Spleen (tissue), 11 donors: ENCODE results near the gene OSBPL9. TPM values are rescaled to one million over a fixed set of nuclear protein-coding genes. Genes with fewer than 3 reads are reported as not detected.
"Not testable (repeated sequence)": the region's sequence is repeated elsewhere in the genome, so short reads cannot be mapped to it uniquely, and the experiment has no call there.

Source experiments
- DNase-seq: peaks from one replicate; pipeline ENCODE4 v3.0.0-alpha.2; 2020
- H3K27ac ChIP-seq, 8 donors: fragments of 200-600 bp; sonication (generic) in 7 of 8; 1 replicate in 4 of 8; 2 replicates in 4 of 8; pipeline versions ENCODE4 v1.5.0 to v1.8.0; 2016 to 2021; ENCODE audit warnings: inconsistent platforms in 4 of 8, mild to moderate bottlenecking in 4 of 8, moderate library complexity in 1 of 8
- H3K27me3 ChIP-seq, 7 donors: fragments of 200-600 bp; sonication (generic) in 6 of 7; replicated peaks in 1 of 7; 1 replicate in 4 of 7; 2 replicates in 3 of 7; pipeline versions ENCODE4 v1.5.0 to v1.8.0; 2016 to 2021; ENCODE audit warnings: inconsistent platforms in 3 of 7, mild to moderate bottlenecking in 1 of 7
- H3K36me3 ChIP-seq, 6 donors: fragments of 200-600 bp; sonication (generic) in 5 of 6; 1 replicate in 4 of 6; 2 replicates in 2 of 6; pipeline versions ENCODE4 v1.5.0 to v1.8.0; 2016 to 2021; ENCODE audit warnings: inconsistent platforms in 2 of 6
- H3K4me1 ChIP-seq, 6 donors: fragments of 200-600 bp; sonication (generic) in 5 of 6; 1 replicate in 3 of 6; 2 replicates in 3 of 6; pipeline versions ENCODE4 v1.5.0 to v1.8.0; 2016 to 2021; ENCODE audit warnings: inconsistent platforms in 3 of 6
- H3K4me3 ChIP-seq, 8 donors: fragments of 200-600 bp; sonication (generic) in 7 of 8; 1 replicate in 4 of 8; 2 replicates in 4 of 8; pipeline versions ENCODE4 v1.5.0 to v1.8.0; 2016 to 2021; ENCODE audit warnings: inconsistent platforms in 4 of 8, mild to moderate bottlenecking in 4 of 8, moderate library complexity in 2 of 8
- H3K9me3 ChIP-seq, 8 donors: fragments of 200-600 bp; sonication (generic) in 7 of 8; 1 replicate in 4 of 8; 2 replicates in 4 of 8; pipeline versions ENCODE4 v1.5.0 to v1.8.0; 2016 to 2021; ENCODE audit warnings: inconsistent platforms in 4 of 8
- CTCF ChIP-seq, 11 experiments: fragments of 200-600 bp in 7 of 11; fragments of 450-650 bp in 4 of 11; sonication (generic) in 4 of 11; IDR thresholded peaks in 8 of 11; conservative IDR thresholded peaks in 3 of 11; 1 replicate in 7 of 11; 2 replicates in 4 of 11; pipeline versions ENCODE4 v1.4.0 to v1.8.0; 2016 to 2021; ENCODE audit warnings: antibody characterized with exemption in 11 of 11, inconsistent platforms in 4 of 11, mild to moderate bottlenecking in 1 of 11
- POLR2A ChIP-seq, 3 donors: fragments of 450-650 bp; IDR thresholded peaks; one replicate each; pipeline ENCODE4 v1.5.1; 2017; ENCODE audit warnings: antibody characterized with exemption in 3 of 3, mild to moderate bottlenecking in 1 of 3
- POLR2AphosphoS5 ChIP-seq, 3 donors: sonication (generic); formaldehyde crosslinking; IDR thresholded peaks; one replicate each; pipeline ENCODE4 v1.5.1; 2017; ENCODE audit warnings: antibody characterized with exemption in 3 of 3
- WGBS, 5 donors: extraction: QIAGEN DNeasy Blood & Tissue Kit in 3 of 5; methylation state at CpG; one replicate each; pipeline versions ENCODE4 v1.1.5 to v1.1.7; 2013 to 2018; 5-methylcytosine and 5-hydroxymethylcytosine counted together
- intact Hi-C: fragments of 100-400 bp; cut with DNase I; formaldehyde crosslinking; loops from one replicate; pipeline ENCODE4 v1.15.0; 2023; ENCODE audit warnings: low total_unique reads
- polyA plus RNA-seq, 3 donors: library from polyadenylated mRNA; stranded (reverse); fragments of 200-250 nt; gene quantifications; one replicate each; pipeline ENCODE4 v1.2.1, GENCODE V29; 2013
- total RNA-seq, 7 donors: library from RNA; depleted of rRNA in 3 of 7; stranded (reverse); fragments of >200 nt in 3 of 7; fragmentation: NEBNext Ultra II Directional in 4 of 7; extraction: Animal tissue kit (Norgen Biotek cat#: 25700) in 4 of 7; gene quantifications; one replicate each; pipeline versions ENCODE4 v1.1.0 to v1.2.1, GENCODE V29; 2016 to 2021
- donor health status: healthy with polysubstance abuse.
- donor health status: DM: no; HTN: no; CAD: no; lungs with moderate emphysema.
- donor health status: DM: no; HTN: no; CAD: no.
- donor health status: Bipolar disorder and iron deficiency.
- donor health status: healthy.
- donor health status: DM: no; HTN: no; CAD: no.
- donor health status: DM: yes; HTN: yes; CAD: no.

Gene OSBPL9
- total and polyA plus RNA-seq, 10 donors = 34.6 to 97.4 (median 80.6) TPM

DNA sequence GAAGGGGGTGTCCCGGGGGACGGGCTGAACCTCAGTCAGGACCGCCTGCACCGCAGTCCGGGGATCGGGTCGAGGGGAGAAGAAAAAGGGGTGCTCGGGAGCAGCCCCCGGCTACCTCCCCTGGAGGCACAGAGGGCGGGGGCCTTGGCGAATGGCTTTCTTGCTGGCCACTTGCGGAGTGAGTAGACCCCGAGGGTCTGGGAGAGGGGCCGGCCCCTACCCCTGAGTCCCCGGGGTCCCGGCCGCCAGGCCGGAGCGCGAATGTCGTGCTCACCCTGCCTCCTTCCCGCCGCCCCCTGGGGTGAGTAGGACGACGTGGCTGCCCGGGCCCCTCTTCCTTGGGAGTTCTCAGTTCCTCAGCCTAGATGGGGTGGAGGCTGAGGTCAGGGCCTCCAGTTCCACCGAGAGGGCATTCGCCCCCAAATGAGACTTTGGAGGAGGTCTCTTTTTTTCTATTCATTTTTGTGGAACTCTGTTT, 113.0 kb downstream of the OSBPL9 start:
- Histone ChIP-seq H3K27me3 (no peaks in the 10 kb centered on the region), H3K4me1 (peaks cover 5 to 81% (median 44%) of the 10 kb centered on the region in 6 donors), H3K4me3 (peak overlapping the region; percentile 55 to 79 (median 67)), H3K36me3 (no peaks in the 10 kb centered on the region), H3K9me3 (no peaks in the 10 kb centered on the region), H3K27ac (peak overlapping the region; percentile 61 to 92 (median 88))
- intact Hi-C loops = no loop called here
- no peak for DNase-seq
- 1 to 6% (median 2%) methylated on average over 20 to 28 of the region's 28 CpGs for WGBS, 5 donors
- TF ChIP-seq POLR2A (IDR thresholded peaks at IDR 0.05) = no peak
- TF ChIP-seq POLR2AphosphoS5 (IDR thresholded peaks at IDR 0.05) = no peak
- TF ChIP-seq CTCF (IDR thresholded peaks at IDR 0.05 in 8 of 11, conservative IDR thresholded peaks at IDR 0.05 in 3 of 11) = no peak

GRCh38 chr1:51731998-51732397, 115.1 kb downstream of the OSBPL9 start:
- no peak overlapping the region for H3K4me3 ChIP-seq
- peaks cover 5 to 92% (median 56%) of the 10 kb centered on the region in 6 donors for H3K4me1 ChIP-seq
- DNase-seq = no peak
- no peaks in the 10 kb centered on the region for H3K9me3 ChIP-seq
- H3K36me3 ChIP-seq = no peaks in the 10 kb centered on the region
- H3K27ac ChIP-seq = no peak overlapping the region
- 93 to 99% (median 96%) methylated on average over 4 of the region's 4 CpGs for WGBS, 5 donors
- TF ChIP-seq POLR2AphosphoS5 (IDR thresholded peaks at IDR 0.05) (no peak), CTCF (IDR thresholded peaks at IDR 0.05 in 8 of 11, conservative IDR thresholded peaks at IDR 0.05 in 3 of 11) (no peak), POLR2A (IDR thresholded peaks at IDR 0.05) (no peak)
- intact Hi-C loops = no loop called here
- no peaks in the 10 kb centered on the region for H3K27me3 ChIP-seq

DNA sequence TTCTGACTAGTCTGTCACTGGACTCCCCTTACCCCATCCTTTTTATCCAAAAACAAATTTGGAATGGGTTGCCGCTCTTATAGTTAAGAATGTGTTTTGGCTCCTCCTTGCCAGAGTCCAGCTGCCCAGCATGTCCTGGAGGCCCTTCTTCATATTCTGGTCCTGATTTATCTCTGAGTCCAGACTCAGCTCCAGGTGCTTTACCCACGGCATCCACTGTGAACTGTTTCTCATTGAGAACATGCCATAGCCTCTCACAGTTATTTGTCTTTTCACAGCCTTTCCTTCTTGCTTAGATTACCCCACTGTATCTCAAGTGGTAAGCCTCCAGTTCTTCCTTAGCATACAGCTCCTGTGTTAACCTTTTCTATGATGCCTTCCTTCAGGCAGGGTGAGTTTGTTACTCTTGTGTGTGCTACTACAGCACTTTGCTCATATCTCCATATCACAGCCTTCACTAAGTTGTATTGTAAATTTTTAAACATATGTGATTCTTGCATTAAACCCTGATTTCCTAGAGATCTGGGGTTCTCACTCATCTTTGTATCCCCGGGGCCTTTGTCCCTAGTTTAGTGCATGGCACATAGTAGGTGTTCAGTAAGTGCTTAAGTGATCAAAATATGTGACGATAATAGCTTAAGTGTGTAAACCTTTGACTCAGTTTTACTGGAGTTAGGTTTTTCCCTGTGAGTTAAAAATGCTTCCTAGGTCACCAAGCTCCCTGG, 116.0 kb downstream of the OSBPL9 start:
- H3K27ac ChIP-seq = no peak overlapping the region
- H3K27me3 ChIP-seq = no peaks in the 10 kb centered on the region
- no peaks in the 10 kb centered on the region for H3K36me3 ChIP-seq
- peaks cover 5 to 87% (median 57%) of the 10 kb centered on the region in 6 donors for H3K4me1 ChIP-seq
- no peak for DNase-seq
- WGBS, 5 donors = 95 to 98% (median 98%) methylated on average over 4 of the region's 4 CpGs
- H3K4me3 ChIP-seq = no peak overlapping the region
- intact Hi-C loops = no loop called here
- TF ChIP-seq CTCF (IDR thresholded peaks at IDR 0.05 in 8 of 11, conservative IDR thresholded peaks at IDR 0.05 in 3 of 11) (no peak), POLR2AphosphoS5 (IDR thresholded peaks at IDR 0.05) (no peak), POLR2A (IDR thresholded peaks at IDR 0.05) (no peak)
- no peaks in the 10 kb centered on the region for H3K9me3 ChIP-seq

GRCh38 chr1:51733426-51733774, 116.5 kb downstream of the OSBPL9 start:
- H3K4me3 ChIP-seq, H3K36me3 ChIP-seq, H3K9me3 ChIP-seq, DNase-seq, H3K27me3 ChIP-seq, H3K27ac ChIP-seq, intact Hi-C loops: not testable (repeated sequence)
- WGBS, 5 donors = 88 to 97% (median 91%) methylated on average over 7 of the region's 7 CpGs
- peaks cover 5 to 81% (median 54%) of the 10 kb centered on the region in 6 donors for H3K4me1 ChIP-seq
